ENCODE data around the gene CD300LG.

- TF ChIP-seq ARNT (IDR thresholded peaks at IDR 0.05): no peak
- TF ChIP-seq BHLHE40 (IDR thresholded peaks at IDR 0.05; ENCODE audit: borderline replicate concordance): no peak
Observed at GRCh38 chr17:43827596-43827995, 19.4 kb upstream of the CD300LG start.

Data from HEK293T (cell line).